Measurements from ENCODE around the gene CELSR2.
A peak's percentile ranks its signal among the peaks of the same experiment; 100 is the strongest.
"Not testable (repeated sequence)": the region's sequence is repeated elsewhere in the genome, so short reads cannot be mapped to it uniquely, and the experiment has no call there.

CELSR2 gene

GRCh38 chr1:109304226-109304920 lies 55.0 kb downstream of the CELSR2 start:
- peaks cover 2 to 25% (median 14%) of the 10 kb centered on the region in 5 donors for H3K4me1 ChIP-seq (ENCODE audit: control insufficient read depth in 5 of 5, insufficient read depth in 5 of 5, low read length in 5 of 5)

GRCh38 chr1:109305991-109306390 lies 56.7 kb downstream of the CELSR2 start:
- H3K9ac ChIP-seq (ENCODE audit: low read length in 5 of 5); H3K9me3 ChIP-seq (ENCODE audit: control insufficient read depth in 5 of 5, low read length in 5 of 5); H3K27me3 ChIP-seq (ENCODE audit: control insufficient read depth in 5 of 5, insufficient read depth in 4 of 5, low read length in 5 of 5); H3K4me3 ChIP-seq (ENCODE audit: low read depth in 1 of 5, low read length in 5 of 5); H3K27ac ChIP-seq (ENCODE audit: low read depth, low read length): not testable (repeated sequence)
- Histone ChIP-seq H3K4me1 (ENCODE audit: control insufficient read depth in 5 of 5, insufficient read depth in 5 of 5, low read length in 5 of 5) (peaks cover 0 to 16% (median 9%) of the 10 kb centered on the region in 5 donors), H3K36me3 (ENCODE audit: control insufficient read depth in 5 of 5, insufficient read depth in 5 of 5, low read length in 5 of 5) (peaks cover 3 to 16% (median 13%) of the 10 kb centered on the region in 5 donors)

More at GRCh38 chr1:109304226-109304920, 55.0 kb downstream of the CELSR2 start:
- Histone ChIP-seq H3K9me3 (ENCODE audit: control insufficient read depth in 5 of 5, low read length in 5 of 5) (no peaks in the 10 kb centered on the region), H3K9ac (ENCODE audit: low read length in 5 of 5) (no peak overlapping the region), H3K27me3 (ENCODE audit: control insufficient read depth in 5 of 5, insufficient read depth in 4 of 5, low read length in 5 of 5) (no peaks in the 10 kb centered on the region), H3K27ac (ENCODE audit: low read depth, low read length) (no peak overlapping the region), H3K36me3 (ENCODE audit: control insufficient read depth in 5 of 5, insufficient read depth in 5 of 5, low read length in 5 of 5) (peaks cover 0 to 8% (median 3%) of the 10 kb centered on the region in 5 donors), H3K4me3 (ENCODE audit: low read depth in 1 of 5, low read length in 5 of 5) (no peak overlapping the region)

DNA sequence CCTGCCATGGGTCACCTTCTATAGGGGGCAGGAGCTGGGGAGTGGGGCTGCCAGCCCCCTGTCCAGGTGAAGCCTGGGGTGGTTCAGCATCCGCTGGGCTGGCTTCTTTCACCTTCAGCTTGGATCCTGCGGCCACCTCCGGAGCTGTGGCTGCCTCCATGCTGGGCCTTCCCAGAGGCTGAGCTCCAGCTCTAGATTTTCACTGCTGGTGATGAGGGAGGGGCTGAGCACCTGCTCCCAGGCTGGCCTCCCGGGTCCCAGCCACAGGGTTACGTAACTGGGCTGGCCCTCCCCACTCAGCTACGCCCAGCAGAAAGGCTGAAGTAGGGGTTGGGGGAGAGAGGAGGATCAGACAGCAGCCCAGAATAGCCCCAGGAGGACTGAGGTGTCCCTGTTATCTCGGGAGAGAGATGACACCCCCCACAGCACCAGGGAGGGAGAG lies 57.5 kb downstream of the CELSR2 start, which contains the start of gene MYBPHL:
Gene MYBPHL, minus strand, starts transcription at position 180 of the 442 bp plus-strand sequence. Its CDS starts 20 bp downstream, at position 160.
- Histone ChIP-seq H3K27ac (ENCODE audit: low read depth, low read length) (no peak within 1 kb of the TSS), H3K9ac (ENCODE audit: low read length in 5 of 5) (no peak within 1 kb of the TSS), H3K9me3 (ENCODE audit: control insufficient read depth in 5 of 5, low read length in 5 of 5) (no peaks in the 10 kb centered on the region), H3K4me1 (ENCODE audit: control insufficient read depth in 5 of 5, insufficient read depth in 5 of 5, low read length in 5 of 5) (peaks cover 0 to 16% (median 7%) of the 10 kb centered on the region in 5 donors), H3K36me3 (ENCODE audit: control insufficient read depth in 5 of 5, insufficient read depth in 5 of 5, low read length in 5 of 5) (peaks cover 7 to 25% (median 20%) of the 10 kb centered on the region in 5 donors), H3K27me3 (ENCODE audit: control insufficient read depth in 5 of 5, insufficient read depth in 4 of 5, low read length in 5 of 5) (no peaks in the 10 kb centered on the region), H3K4me3 (ENCODE audit: low read depth in 1 of 5, low read length in 5 of 5) (no peak within 1 kb of the TSS)

DNA sequence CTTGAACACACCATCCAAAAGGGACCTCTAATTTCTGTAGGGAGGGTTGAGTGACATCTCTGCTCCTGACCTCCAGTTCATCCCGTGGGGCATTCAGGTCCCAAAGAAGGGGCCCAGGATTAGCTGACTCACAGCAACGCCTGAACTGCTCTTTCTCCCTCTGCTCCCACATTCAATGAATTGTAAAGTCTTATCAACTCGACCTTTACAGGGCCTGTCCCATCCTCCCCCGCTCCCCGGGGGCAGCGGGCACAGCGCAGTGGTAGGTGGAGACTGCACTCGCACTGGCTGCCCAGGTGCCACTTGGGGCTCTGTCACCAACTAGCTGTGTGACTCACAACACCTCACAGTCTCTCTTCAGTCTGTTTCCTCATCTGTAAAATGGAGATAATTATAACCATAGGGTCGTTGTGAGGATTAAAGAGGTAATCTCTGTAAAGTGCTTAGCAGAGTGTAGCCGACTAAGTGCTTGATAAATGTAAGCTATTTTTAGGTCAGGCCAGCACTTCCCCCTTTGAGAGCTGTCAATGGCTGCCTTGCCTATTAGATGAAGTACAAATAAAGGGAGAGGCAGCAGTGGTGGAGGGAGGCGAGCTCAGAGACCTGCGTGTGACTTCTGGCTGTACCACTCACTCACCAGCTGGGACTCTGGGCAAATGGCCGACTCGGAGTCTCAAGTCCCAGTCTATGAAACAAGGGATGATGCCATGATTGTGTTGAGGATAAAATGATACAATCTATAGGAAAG lies 58.1 kb downstream of the CELSR2 start:
- Histone ChIP-seq H3K4me3 (ENCODE audit: low read depth in 1 of 5, low read length in 5 of 5) (no peak overlapping the region), H3K36me3 (ENCODE audit: control insufficient read depth in 5 of 5, insufficient read depth in 5 of 5, low read length in 5 of 5) (peaks cover 10 to 27% (median 24%) of the 10 kb centered on the region in 5 donors), H3K27me3 (ENCODE audit: control insufficient read depth in 5 of 5, insufficient read depth in 4 of 5, low read length in 5 of 5) (no peaks in the 10 kb centered on the region), H3K27ac (ENCODE audit: low read depth, low read length) (no peak overlapping the region), H3K9ac (ENCODE audit: low read length in 5 of 5) (no peak overlapping the region), H3K4me1 (ENCODE audit: control insufficient read depth in 5 of 5, insufficient read depth in 5 of 5, low read length in 5 of 5) (peaks cover 0 to 16% (median 4%) of the 10 kb centered on the region in 5 donors), H3K9me3 (ENCODE audit: control insufficient read depth in 5 of 5, low read length in 5 of 5) (no peaks in the 10 kb centered on the region)

- H3K9ac ChIP-seq (ENCODE audit: low read length in 5 of 5): no peak overlapping the region
- no peaks in the 10 kb centered on the region for H3K27me3 ChIP-seq (ENCODE audit: control insufficient read depth in 5 of 5, insufficient read depth in 4 of 5, low read length in 5 of 5)
- no peaks in the 10 kb centered on the region for H3K9me3 ChIP-seq (ENCODE audit: control insufficient read depth in 5 of 5, low read length in 5 of 5)
- peaks cover 0 to 22% (median 15%) of the 10 kb centered on the region in 5 donors for H3K4me1 ChIP-seq (ENCODE audit: control insufficient read depth in 5 of 5, insufficient read depth in 5 of 5, low read length in 5 of 5)
- H3K27ac ChIP-seq (ENCODE audit: low read depth, low read length): no peak overlapping the region
- H3K36me3 ChIP-seq (ENCODE audit: control insufficient read depth in 5 of 5, insufficient read depth in 5 of 5, low read length in 5 of 5): peaks cover 16 to 41% (median 35%) of the 10 kb centered on the region in 5 donors
- no peak overlapping the region for H3K4me3 ChIP-seq (ENCODE audit: low read depth in 1 of 5, low read length in 5 of 5)
Observed at GRCh38 chr1:109309347-109309746, 60.0 kb downstream of the CELSR2 start.

DNA sequence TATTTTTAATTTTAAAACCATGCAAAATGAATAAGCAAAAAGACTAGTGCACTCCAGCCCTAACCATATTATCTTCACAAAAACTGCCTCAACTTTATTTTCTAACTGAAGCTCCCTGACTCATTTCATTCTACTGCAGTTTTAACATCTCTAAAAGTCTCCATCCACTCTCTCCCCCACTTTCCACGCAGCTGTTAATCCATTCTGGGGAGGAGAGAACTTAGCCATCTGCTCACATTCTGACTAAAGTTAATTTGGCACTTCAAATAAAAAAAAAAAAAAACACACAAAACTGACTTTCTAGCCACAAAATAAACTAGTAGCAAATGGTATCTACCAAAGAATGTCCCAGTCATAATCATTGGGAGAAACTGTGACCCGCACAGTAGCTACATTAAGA lies 62.9 kb downstream of the CELSR2 start:
- Histone ChIP-seq H3K9ac (ENCODE audit: low read length in 5 of 5) (no peak overlapping the region), H3K4me3 (ENCODE audit: low read depth in 1 of 5, low read length in 5 of 5) (no peak overlapping the region), H3K36me3 (ENCODE audit: control insufficient read depth in 5 of 5, insufficient read depth in 5 of 5, low read length in 5 of 5) (peaks cover 31 to 68% (median 60%) of the 10 kb centered on the region in 5 donors), H3K27me3 (ENCODE audit: control insufficient read depth in 5 of 5, insufficient read depth in 4 of 5, low read length in 5 of 5) (no peaks in the 10 kb centered on the region), H3K27ac (ENCODE audit: low read depth, low read length) (no peak overlapping the region), H3K4me1 (ENCODE audit: control insufficient read depth in 5 of 5, insufficient read depth in 5 of 5, low read length in 5 of 5) (peaks cover 0 to 20% (median 12%) of the 10 kb centered on the region in 5 donors), H3K9me3 (ENCODE audit: control insufficient read depth in 5 of 5, low read length in 5 of 5) (no peaks in the 10 kb centered on the region)

DNA sequence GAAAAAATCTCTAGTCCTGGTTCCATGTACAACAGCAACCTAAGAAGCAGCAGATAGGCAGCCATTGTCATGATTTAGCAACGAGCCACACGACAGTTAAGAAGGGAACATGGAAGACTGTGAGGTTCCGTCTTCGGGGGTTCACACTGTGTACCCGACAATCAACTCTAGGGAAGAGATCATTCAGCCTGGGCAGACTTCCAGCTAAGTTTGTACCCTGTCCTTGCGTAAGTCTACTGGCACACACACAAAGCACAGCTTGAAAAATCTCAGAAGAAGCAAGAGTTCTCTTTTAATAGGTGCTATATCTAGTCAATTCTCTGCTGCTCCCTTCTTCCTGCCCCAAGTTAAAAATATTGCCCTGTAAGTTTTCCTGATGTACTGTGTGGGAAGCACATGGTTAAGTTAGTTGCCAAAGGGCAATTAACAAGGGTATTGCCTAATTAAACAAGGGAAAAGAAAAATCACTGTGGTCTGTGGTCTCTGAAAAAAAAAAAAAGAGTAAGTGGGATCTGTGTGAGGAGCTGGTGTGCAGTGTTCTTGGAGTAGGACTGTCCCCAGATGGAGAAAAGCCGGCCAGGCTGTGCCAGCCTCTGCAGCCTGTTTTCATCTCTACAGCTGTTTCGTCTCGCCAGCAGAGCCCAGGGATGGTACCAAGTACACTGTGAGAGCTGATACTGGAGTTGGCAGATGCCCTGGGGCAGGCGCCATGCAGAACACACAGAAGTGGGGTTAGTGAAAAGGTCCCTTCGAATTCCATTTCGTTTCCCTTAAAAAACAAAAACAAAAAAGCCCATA lies 63.8 kb downstream of the CELSR2 start:
- H3K27ac ChIP-seq (ENCODE audit: low read depth, low read length): no peak overlapping the region
- peaks cover 0 to 20% (median 7%) of the 10 kb centered on the region in 5 donors for H3K4me1 ChIP-seq (ENCODE audit: control insufficient read depth in 5 of 5, insufficient read depth in 5 of 5, low read length in 5 of 5)
- no peak overlapping the region for H3K4me3 ChIP-seq (ENCODE audit: low read depth in 1 of 5, low read length in 5 of 5)
- H3K36me3 ChIP-seq (ENCODE audit: control insufficient read depth in 5 of 5, insufficient read depth in 5 of 5, low read length in 5 of 5): peaks cover 31 to 76% (median 70%) of the 10 kb centered on the region in 5 donors
- no peaks in the 10 kb centered on the region for H3K27me3 ChIP-seq (ENCODE audit: control insufficient read depth in 5 of 5, insufficient read depth in 4 of 5, low read length in 5 of 5)
- no peaks in the 10 kb centered on the region for H3K9me3 ChIP-seq (ENCODE audit: control insufficient read depth in 5 of 5, low read length in 5 of 5)
- peak overlapping the region in 1 of 5 donors; percentile 27 for H3K9ac ChIP-seq (ENCODE audit: low read length in 5 of 5)

- no peak overlapping the region for H3K9ac ChIP-seq (ENCODE audit: low read length in 5 of 5)
- no peak overlapping the region for H3K27ac ChIP-seq (ENCODE audit: low read depth, low read length)
- no peak overlapping the region for H3K4me3 ChIP-seq (ENCODE audit: low read depth in 1 of 5, low read length in 5 of 5)
- H3K9me3 ChIP-seq (ENCODE audit: control insufficient read depth in 5 of 5, low read length in 5 of 5): no peaks in the 10 kb centered on the region
- peaks cover 0 to 20% (median 7%) of the 10 kb centered on the region in 5 donors for H3K4me1 ChIP-seq (ENCODE audit: control insufficient read depth in 5 of 5, insufficient read depth in 5 of 5, low read length in 5 of 5)
- peaks cover 28 to 85% (median 81%) of the 10 kb centered on the region in 5 donors for H3K36me3 ChIP-seq (ENCODE audit: control insufficient read depth in 5 of 5, insufficient read depth in 5 of 5, low read length in 5 of 5)
- no peaks in the 10 kb centered on the region for H3K27me3 ChIP-seq (ENCODE audit: control insufficient read depth in 5 of 5, insufficient read depth in 4 of 5, low read length in 5 of 5)
Observed at GRCh38 chr1:109314795-109315194, 65.5 kb downstream of the CELSR2 start.

GRCh38 chr1:109315288-109315687 lies 65.9 kb downstream of the CELSR2 start:
- Histone ChIP-seq H3K27me3 (ENCODE audit: control insufficient read depth in 5 of 5, insufficient read depth in 4 of 5, low read length in 5 of 5) (no peaks in the 10 kb centered on the region), H3K9ac (ENCODE audit: low read length in 5 of 5) (no peak overlapping the region), H3K4me3 (ENCODE audit: low read depth in 1 of 5, low read length in 5 of 5) (no peak overlapping the region), H3K9me3 (ENCODE audit: control insufficient read depth in 5 of 5, low read length in 5 of 5) (no peaks in the 10 kb centered on the region), H3K27ac (ENCODE audit: low read depth, low read length) (no peak overlapping the region), H3K36me3 (ENCODE audit: control insufficient read depth in 5 of 5, insufficient read depth in 5 of 5, low read length in 5 of 5) (peaks cover 33 to 86% (median 84%) of the 10 kb centered on the region in 5 donors), H3K4me1 (ENCODE audit: control insufficient read depth in 5 of 5, insufficient read depth in 5 of 5, low read length in 5 of 5) (peaks cover 0 to 20% (median 7%) of the 10 kb centered on the region in 5 donors)
